ENCODE results near the gene TCF4. TPM values are rescaled to one million over a fixed set of nuclear protein-coding genes. Genes with fewer than 3 reads are reported as not detected.

Gene TCF4
- total RNA-seq, 6 donors from 2014 or later: 70.6 to 115 (median 92.4) TPM

DNA sequence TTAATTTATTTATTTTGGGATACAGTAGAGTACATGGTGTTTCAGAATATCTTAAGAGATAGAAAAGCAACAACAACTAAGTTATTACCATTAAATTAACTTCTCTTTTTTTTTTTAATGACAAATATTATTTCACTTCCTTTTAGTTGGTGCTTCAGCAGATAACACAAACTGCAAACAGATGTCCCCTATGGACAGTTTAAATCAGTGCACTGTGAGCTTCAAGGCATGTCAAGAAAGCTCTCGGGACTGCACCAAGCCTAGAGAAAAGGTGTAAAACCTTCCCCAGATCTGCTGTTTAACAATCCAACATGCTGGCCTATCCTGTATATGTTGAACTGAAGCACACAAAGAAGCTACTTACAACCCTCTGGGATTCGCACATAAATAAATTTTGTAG is 122.7 kb downstream of the TCF4 start:
- ATAC-seq (ENCODE audit: low FRiP score in 2 of 2) (peak in 1 of 2 donors; percentile 34), DNase-seq (no peak)
- Histone ChIP-seq H3K27me3 (no peaks in the 10 kb centered on the region), H3K27ac (no peak overlapping the region), H3K36me3 (peaks cover 0 to 6% (median 0%) of the 10 kb centered on the region in 4 donors), H3K4me3 (no peak overlapping the region), H3K4me1 (peaks cover 0 to 7% (median 4%) of the 10 kb centered on the region in 4 donors), H3K9me3 (no peaks in the 10 kb centered on the region)
- WGBS, 2 donors: 82 to 91% methylated on average over 2 of the region's 2 CpGs
- TF ChIP-seq POLR2AphosphoS5 (IDR thresholded peaks at IDR 0.05): no peak

DNA sequence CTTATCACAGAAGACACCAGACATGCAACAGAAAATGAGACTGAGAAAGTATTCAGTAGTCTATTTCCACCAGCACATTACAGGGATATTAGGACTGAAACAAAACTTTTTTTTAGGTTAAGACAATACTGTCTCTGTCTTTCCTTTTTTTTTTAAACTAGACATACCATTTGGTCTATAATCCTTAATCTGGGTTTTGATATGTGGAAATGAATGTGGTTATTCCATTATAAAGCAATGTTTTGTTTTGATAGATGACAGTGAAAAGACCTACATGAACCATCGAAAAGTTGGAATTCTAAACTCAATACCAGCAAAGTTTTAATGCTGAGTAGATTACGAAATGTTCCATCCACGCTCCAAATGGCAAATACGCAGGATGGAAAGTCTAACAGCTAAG is 123.4 kb downstream of the TCF4 start:
- DNase-seq (no peak), ATAC-seq (ENCODE audit: low FRiP score in 2 of 2) (no peak)
- TF ChIP-seq EP300 (IDR thresholded peaks at IDR 0.05) (no peak), POLR2AphosphoS5 (IDR thresholded peaks at IDR 0.05) (no peak), POLR2A (IDR thresholded peaks at IDR 0.05) (no peak)
- TF ChIP-seq, protein P1, sequence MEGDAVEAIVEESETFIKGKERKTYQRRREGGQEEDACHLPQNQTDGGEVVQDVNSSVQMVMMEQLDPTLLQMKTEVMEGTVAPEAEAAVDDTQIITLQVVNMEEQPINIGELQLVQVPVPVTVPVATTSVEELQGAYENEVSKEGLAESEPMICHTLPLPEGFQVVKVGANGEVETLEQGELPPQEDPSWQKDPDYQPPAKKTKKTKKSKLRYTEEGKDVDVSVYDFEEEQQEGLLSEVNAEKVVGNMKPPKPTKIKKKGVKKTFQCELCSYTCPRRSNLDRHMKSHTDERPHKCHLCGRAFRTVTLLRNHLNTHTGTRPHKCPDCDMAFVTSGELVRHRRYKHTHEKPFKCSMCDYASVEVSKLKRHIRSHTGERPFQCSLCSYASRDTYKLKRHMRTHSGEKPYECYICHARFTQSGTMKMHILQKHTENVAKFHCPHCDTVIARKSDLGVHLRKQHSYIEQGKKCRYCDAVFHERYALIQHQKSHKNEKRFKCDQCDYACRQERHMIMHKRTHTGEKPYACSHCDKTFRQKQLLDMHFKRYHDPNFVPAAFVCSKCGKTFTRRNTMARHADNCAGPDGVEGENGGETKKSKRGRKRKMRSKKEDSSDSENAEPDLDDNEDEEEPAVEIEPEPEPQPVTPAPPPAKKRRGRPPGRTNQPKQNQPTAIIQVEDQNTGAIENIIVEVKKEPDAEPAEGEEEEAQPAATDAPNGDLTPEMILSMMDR (IDR thresholded peaks at IDR 0.05): no peak
- Histone ChIP-seq H3K4me1 (peaks cover 0 to 7% (median 4%) of the 10 kb centered on the region in 4 donors), H3K9me3 (no peaks in the 10 kb centered on the region), H3K27ac (no peak overlapping the region), H3K36me3 (peaks cover 0 to 6% (median 0%) of the 10 kb centered on the region in 4 donors), H3K4me3 (no peak overlapping the region), H3K27me3 (no peaks in the 10 kb centered on the region)
- WGBS, 2 donors: 76 to 83% methylated on average over 4 of the region's 4 CpGs

DNA sequence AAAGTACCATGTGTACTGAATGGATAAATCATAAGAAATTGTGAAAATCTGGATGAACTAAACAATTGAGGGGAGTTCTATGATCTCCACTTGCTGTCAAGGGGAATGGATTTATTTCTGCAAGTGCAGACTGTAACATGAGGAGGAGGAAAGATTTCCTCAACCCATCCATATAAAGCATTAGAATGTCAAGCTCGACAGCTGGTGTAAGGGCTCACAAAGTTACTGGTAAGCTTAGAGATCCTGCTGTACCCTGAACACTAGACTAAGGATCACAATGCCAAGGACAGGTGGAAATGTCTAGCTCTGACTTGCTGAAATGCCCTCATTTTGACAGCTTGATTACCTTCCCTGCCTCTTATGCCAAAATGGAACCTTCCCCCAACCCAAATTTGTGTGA is 125.3 kb downstream of the TCF4 start:
- ATAC-seq (ENCODE audit: low FRiP score in 2 of 2) (no peak), DNase-seq (no peak)
- Histone ChIP-seq H3K9me3 (no peaks in the 10 kb centered on the region), H3K4me3 (no peak overlapping the region), H3K4me1 (peaks cover 0 to 11% (median 4%) of the 10 kb centered on the region in 4 donors), H3K27me3 (no peaks in the 10 kb centered on the region), H3K36me3 (peaks cover 0 to 6% (median 0%) of the 10 kb centered on the region in 4 donors), H3K27ac (no peak overlapping the region)
- TF ChIP-seq POLR2A (IDR thresholded peaks at IDR 0.05) (no peak), EP300 (IDR thresholded peaks at IDR 0.05) (no peak), POLR2AphosphoS5 (IDR thresholded peaks at IDR 0.05) (no peak)
- TF ChIP-seq, protein P1 (IDR thresholded peaks at IDR 0.05): no peak
- WGBS, 2 donors: 64 to 68% methylated on average over 1 of the region's 1 CpG

DNA sequence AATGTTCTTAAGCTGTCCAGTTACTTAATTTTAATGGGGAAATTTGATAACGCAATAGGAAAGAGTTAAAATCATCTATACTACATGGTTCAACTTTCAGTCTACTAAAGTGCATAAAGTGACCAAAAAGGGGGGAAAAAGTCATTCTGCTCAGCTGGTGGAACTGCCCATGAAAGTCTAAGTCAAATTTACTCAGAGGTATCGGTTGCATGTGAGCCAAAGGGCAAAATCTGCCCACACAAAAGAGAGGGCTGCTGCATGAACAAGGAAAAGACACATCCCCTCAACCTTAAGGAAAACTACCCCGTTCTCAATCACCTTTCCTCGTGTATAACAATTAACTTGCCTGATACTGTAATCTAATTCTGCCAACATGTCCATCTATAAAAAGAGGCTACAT is 126.1 kb downstream of the TCF4 start:
- Histone ChIP-seq H3K27me3 (no peaks in the 10 kb centered on the region), H3K4me3 (no peak overlapping the region), H3K27ac (no peak overlapping the region), H3K36me3 (peaks cover 0 to 6% (median 0%) of the 10 kb centered on the region in 4 donors), H3K4me1 (peaks cover 0 to 11% (median 4%) of the 10 kb centered on the region in 4 donors), H3K9me3 (no peaks in the 10 kb centered on the region)
- DNase-seq: no peak
- WGBS, 2 donors: 88 to 89% methylated on average over 4 of the region's 4 CpGs
- ATAC-seq (ENCODE audit: low FRiP score in 2 of 2): no peak
- TF ChIP-seq EP300 (IDR thresholded peaks at IDR 0.05) (no peak), POLR2AphosphoS5 (IDR thresholded peaks at IDR 0.05) (no peak), POLR2A (IDR thresholded peaks at IDR 0.05) (no peak)
- TF ChIP-seq, protein P1 (IDR thresholded peaks at IDR 0.05): no peak

DNA sequence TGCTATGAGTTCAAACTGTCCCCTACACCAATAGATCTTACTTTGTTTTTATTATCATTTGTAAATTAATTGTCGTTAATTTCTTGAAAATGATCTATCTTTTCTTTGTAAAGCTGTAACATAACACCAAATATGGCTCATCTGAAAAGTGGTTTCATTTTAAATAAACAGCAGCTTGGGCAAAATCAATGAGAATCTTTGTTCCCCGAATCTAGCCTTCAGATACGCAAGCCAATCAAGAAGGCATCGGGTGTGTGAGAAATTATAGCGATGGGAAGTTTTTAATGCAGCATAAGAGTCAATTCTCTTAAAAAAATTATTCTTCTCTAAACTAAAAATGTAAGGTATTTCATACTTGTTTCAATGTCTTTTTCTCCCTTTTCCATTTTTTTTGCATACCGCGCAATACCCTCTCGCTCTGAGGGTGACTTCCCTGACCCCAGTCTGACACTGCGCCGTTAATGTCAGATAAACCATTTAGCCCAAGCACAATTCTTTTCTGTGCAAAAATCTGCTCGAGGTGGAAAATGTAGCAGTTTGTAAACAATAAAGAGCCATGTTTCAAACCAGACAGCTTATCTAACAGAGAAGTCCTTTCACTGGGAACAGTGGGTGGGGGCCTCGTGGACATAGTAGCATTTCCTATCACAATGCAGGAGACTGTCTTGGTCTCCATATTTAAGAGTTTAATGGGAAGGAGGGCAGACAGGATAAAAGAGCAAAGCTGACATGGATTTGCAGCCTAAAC is 129.4 kb downstream of the TCF4 start:
- DNase-seq: no peak
- no peak overlapping the region for H3K27ac ChIP-seq
- H3K27me3 ChIP-seq: no peaks in the 10 kb centered on the region
- TF ChIP-seq POLR2AphosphoS5 (IDR thresholded peaks at IDR 0.05): no peak
- no peak for TF ChIP-seq EP300 (IDR thresholded peaks at IDR 0.05)
- TF ChIP-seq, protein P1 (IDR thresholded peaks at IDR 0.05): no peak
- no peak for TF ChIP-seq POLR2A (IDR thresholded peaks at IDR 0.05)
- ATAC-seq (ENCODE audit: low FRiP score in 2 of 2): no peak
- 86 to 87% methylated on average over 12 of the region's 12 CpGs for WGBS, 2 donors
- H3K4me1 ChIP-seq: peaks cover 0 to 4% (median 0%) of the 10 kb centered on the region in 4 donors
- no peaks in the 10 kb centered on the region for H3K9me3 ChIP-seq
- no peak overlapping the region for H3K4me3 ChIP-seq
- peaks cover 0 to 6% (median 0%) of the 10 kb centered on the region in 4 donors for H3K36me3 ChIP-seq

Measured in upper lobe of left lung (tissue), 6 donors.